A673 (cell line): Measurements from ENCODE around the gene ERGIC3. TPM values are rescaled to one million over a fixed set of nuclear protein-coding genes. Genes with fewer than 3 reads are reported as not detected.

Source experiments
- BruUV-seq: library from RNA; stranded (reverse); fragments of 400-500 nt; replicated peaks from 2 replicates; lab custom pipeline; 2021; lab: Mats Ljungman, UMichigan
- CTCF ChIA-PET: fragments of 300-600 bp; sonication (Branson Sonifier 250); formaldehyde crosslinking; loops from one replicate; lab custom pipeline; 2022; ENCODE audit warnings: antibody characterized with exemption; lab: Charles Lee
- POLR2A ChIA-PET: fragments of 300-600 bp; sonication (Branson Sonifier 250); formaldehyde crosslinking; loops from one replicate; lab custom pipeline; 2022; ENCODE audit warnings: antibody characterized with exemption; ENCODE audit not compliant: low non-redundant PET; lab: Charles Lee
- DNase-seq: peaks from one replicate; pipeline ENCODE4 v3.0.0-alpha.2; 2015; ENCODE audit warnings: low spot score
- H3K27ac ChIP-seq: fragments of 200-600 bp; sonication (generic); 2 replicates; pipeline ENCODE4 v1.5.1; 2016; ENCODE audit warnings: mixed run types, low read depth, mild to moderate bottlenecking, mixed read lengths, antibody characterized with exemption, low read length; ENCODE audit not compliant: poor library complexity, severe bottlenecking
- H3K27me3 ChIP-seq: fragments of 200-600 bp; sonication (generic); replicated peaks from 2 replicates; pipeline ENCODE4 v1.6.1; 2017; ENCODE audit warnings: mixed run types, low read depth, mild to moderate bottlenecking, mixed read lengths, antibody characterized with exemption, low read length; ENCODE audit not compliant: insufficient read depth, poor library complexity
- H3K36me3 ChIP-seq: fragments of 200-600 bp; sonication (generic); 2 replicates; pipeline ENCODE4 v1.6.1; 2016; ENCODE audit warnings: mixed run types, mild to moderate bottlenecking, mixed read lengths, antibody characterized with exemption, low read length; ENCODE audit not compliant: insufficient read depth, poor library complexity, severe bottlenecking
- H3K4me1 ChIP-seq: fragments of 200-600 bp; sonication (generic); 2 replicates; pipeline ENCODE4 v1.6.1; 2017; ENCODE audit warnings: mixed run types, mild to moderate bottlenecking, mixed read lengths, antibody characterized with exemption, low read length; ENCODE audit not compliant: insufficient read depth, poor library complexity, severe bottlenecking
- H3K4me3 ChIP-seq: fragments of 200-600 bp; sonication (generic); 2 replicates; pipeline ENCODE4 v1.5.1; 2016; ENCODE audit warnings: low read depth, mixed run types, mild to moderate bottlenecking, mixed read lengths, low read length; ENCODE audit not compliant: poor library complexity, severe bottlenecking
- H3K9me3 ChIP-seq: fragments of 200-600 bp; sonication (generic); 2 replicates; pipeline ENCODE4 v1.6.1; 2016; ENCODE audit warnings: mixed run types, low read depth, mild to moderate bottlenecking, mixed read lengths, antibody characterized with exemption, low read length; ENCODE audit not compliant: poor library complexity, severe bottlenecking
- CTCF ChIP-seq: fragments of 300-800, 200-600 bp; sonication (generic); conservative IDR thresholded peaks from 2 replicates; pipeline ENCODE4 v1.5.1; 2017; ENCODE audit warnings: low read depth, mild to moderate bottlenecking, antibody characterized with exemption, low read length, moderate library complexity, mixed read lengths
- EZH2 ChIP-seq: fragments of 200-600 bp; sonication (generic); IDR thresholded peaks from 2 replicates; pipeline ENCODE4 v1.6.1; 2017; ENCODE audit warnings: borderline replicate concordance, low read depth, mild to moderate bottlenecking, mixed read lengths, antibody characterized with exemption, low read length; ENCODE audit not compliant: poor library complexity, severe bottlenecking
- intact Hi-C: fragments of 100-400 bp; cut with micrococcal nuclease; formaldehyde crosslinking; loops from one replicate; pipeline ENCODE4 v1.10.0; 2022; ENCODE audit not compliant: unreplicated experiment
- total RNA-seq: library from RNA; stranded (reverse); gene quantifications from 2 replicates; pipeline ENCODE4 v1.2.3, GENCODE V29; 2021

ERGIC3 gene
- total RNA-seq, 1 experiment from 2014 or later, result 256 TPM

- intact Hi-C loops, result no loop called here
- POLR2A ChIA-PET, result no interaction called here
- CTCF ChIA-PET, result no interaction called here
Observed at GRCh38 chr20:35563834-35564233, 22.0 kb downstream of the ERGIC3 start.

GRCh38 chr20:35564905-35565304 is 23.0 kb downstream of the ERGIC3 start:
- no peak overlapping the region for H3K27ac ChIP-seq
- BruUV-seq, result no TSS peak
- H3K27me3 ChIP-seq, result no peaks in the 10 kb centered on the region
- TF ChIP-seq EZH2, result no peak
- no peak for TF ChIP-seq CTCF
- intact Hi-C loops, result no loop called here
- DNase-seq, result no peak
- POLR2A ChIA-PET, result interaction anchor here (0.6 kb wide), 1 partner anchor 32 kb away, joined by 5 read pairs; no protein-coding TSS in a partner anchor
- no peaks in the 10 kb centered on the region for H3K9me3 ChIP-seq
- H3K4me1 ChIP-seq, result no peaks in the 10 kb centered on the region
- H3K4me3 ChIP-seq, result no peak overlapping the region
- CTCF ChIA-PET, result no interaction called here
- H3K36me3 ChIP-seq, result no peaks in the 10 kb centered on the region

More at GRCh38 chr20:35563834-35564233, 22.0 kb downstream of the ERGIC3 start:
- Histone ChIP-seq H3K9me3 (no peaks in the 10 kb centered on the region), H3K27ac (no peak overlapping the region), H3K4me3 (no peak overlapping the region), H3K4me1 (no peaks in the 10 kb centered on the region), H3K27me3 (no peaks in the 10 kb centered on the region), H3K36me3 (no peaks in the 10 kb centered on the region)
- BruUV-seq, result no TSS peak
- no peak for TF ChIP-seq CTCF
- DNase-seq, result no peak

GRCh38 chr20:35568645-35569044 is 26.8 kb downstream of the ERGIC3 start:
- intact Hi-C loops, result no loop called here

More at GRCh38 chr20:35568645-35569044, 26.8 kb downstream of the ERGIC3 start:
- Histone ChIP-seq H3K36me3 (no peaks in the 10 kb centered on the region), H3K9me3 (no peaks in the 10 kb centered on the region), H3K4me1 (no peaks in the 10 kb centered on the region), H3K27ac (no peak overlapping the region), H3K4me3 (no peak overlapping the region), H3K27me3 (no peaks in the 10 kb centered on the region)
- CTCF ChIA-PET, result no interaction called here
- BruUV-seq, result no TSS peak
- POLR2A ChIA-PET, result no interaction called here
- TF ChIP-seq CTCF (peak; percentile 32; the same call in 1 of the 2 replicates), EZH2 (no peak)
- no peak for DNase-seq
